Measurements from ENCODE around the gene ROBO1. TPM values are rescaled to one million over a fixed set of nuclear protein-coding genes. Genes with fewer than 3 reads are reported as not detected.

ROBO1 gene
- total and polyA plus RNA-seq, 2 of the 8 experiments (the other 6 are each of a cell fraction or from before 2014, with no cell fraction given) = 51.4 to 91.0 TPM

- no peak for TF ChIP-seq EZH2 (IDR thresholded peaks at IDR 0.05; ENCODE audit: low read depth, low read length, severe bottlenecking)
- no peak for TF ChIP-seq HDAC2 (IDR thresholded peaks at IDR 0.05; ENCODE audit: borderline replicate concordance in 1 of 2, low read depth in 2 of 2, low read length in 2 of 2)
- TF ChIP-seq RAD21 (IDR thresholded peaks at IDR 0.05 in 1 of 2, conservative IDR thresholded peaks at IDR 0.05 in 1 of 2; ENCODE audit: low read depth in 2 of 2, low read length in 2 of 2) = no peak
Observed at GRCh38 chr3:78644847-78645246, 1123.0 kb downstream of the ROBO1 start (continued).
